ENCODE results near the gene MARF1.
"Not testable (repeated sequence)": the region's sequence is repeated elsewhere in the genome, so short reads cannot be mapped to it uniquely, and the experiment has no call there.

MARF1 gene

GRCh38 chr16:15653227-15653626 lies 10.3 kb upstream of the MARF1 start:
- DNase-seq = no peak

- no peak for DNase-seq
These were observed 9.5 kb upstream of the MARF1 start for GRCh38 chr16:15652293-15653001.

- DNase-seq = peak in 1 of 2 donors; percentile 14
These were observed 7.8 kb upstream of the MARF1 start for GRCh38 chr16:15650698-15651171.

GRCh38 chr16:15650019-15650697 lies 7.2 kb upstream of the MARF1 start, which contains the start of gene NDE1:
Gene NDE1 (plus strand): TSS chr16:15650245. CDS start chr16:15664779, 14,534 bp downstream.
- peak; percentile 21 to 76 for DNase-seq

GRCh38 chr16:15649727-15650018 lies 6.7 kb upstream of the MARF1 start:
- DNase-seq = no peak

- not testable (repeated sequence) for DNase-seq
These were observed 6.4 kb upstream of the MARF1 start for GRCh38 chr16:15649311-15649710.

GRCh38 chr16:15648135-15648730 lies 5.3 kb upstream of the MARF1 start:
- no peak for DNase-seq

- no peak for DNase-seq
These were observed 4.5 kb upstream of the MARF1 start for GRCh38 chr16:15647294-15648014.

- not testable (repeated sequence) for DNase-seq
These were observed 3.8 kb upstream of the MARF1 start for GRCh38 chr16:15646557-15647293.

- DNase-seq = peak in 1 of 2 donors; percentile 21
These were observed 2.1 kb upstream of the MARF1 start for GRCh38 chr16:15644962-15645465.

GRCh38 chr16:15644267-15644961 lies 1.5 kb upstream of the MARF1 start:
- DNase-seq = no peak

- no peak for DNase-seq
These were observed 944 bp upstream of the MARF1 start for GRCh38 chr16:15643946-15644250.

- DNase-seq = peak; percentile 78 to 92
These were observed 352 bp downstream of the MARF1 start for GRCh38 chr16:15642557-15643047.

- no peak for DNase-seq
These were observed 999 bp downstream of the MARF1 start for GRCh38 chr16:15641753-15642556.

- DNase-seq = no peak
These were observed 2.0 kb downstream of the MARF1 start for GRCh38 chr16:15640966-15641365.

- DNase-seq = no peak
These were observed 3.8 kb downstream of the MARF1 start for GRCh38 chr16:15639061-15639568.

GRCh38 chr16:15636392-15636873 lies 6.5 kb downstream of the MARF1 start:
- DNase-seq = peak in 1 of 2 donors; percentile 44

GRCh38 chr16:15635926-15636325 lies 7.0 kb downstream of the MARF1 start:
- no peak for DNase-seq

GRCh38 chr16:15631730-15632409 lies 11.1 kb downstream of the MARF1 start:
- no peak for DNase-seq

- no peak for DNase-seq
These were observed 21.1 kb downstream of the MARF1 start for GRCh38 chr16:15621889-15622288.
